HL-60 (cell line): ENCODE results near the gene HLX.

ENCODE experiments used
- CTCF ChIP-seq: IDR thresholded peaks from one replicate; pipeline ENCODE4 v1.5.1; 2011; ENCODE audit warnings: low read length, control low read depth, inconsistent platforms; ENCODE audit not compliant: insufficient read depth
- GABPA ChIP-seq: IDR thresholded peaks from 2 replicates; pipeline ENCODE4 v1.6.1; 2012; ENCODE audit warnings: low read depth
- POLR2AphosphoS5 ChIP-seq: IDR thresholded peaks from 2 replicates; pipeline ENCODE4 v1.6.1; 2012; ENCODE audit warnings: low read depth
- REST ChIP-seq: IDR thresholded peaks from 2 replicates; pipeline ENCODE4 v1.6.1; 2012; ENCODE audit warnings: low read depth; ENCODE audit not compliant: insufficient replicate concordance

- TF ChIP-seq POLR2AphosphoS5 = no peak
- no peak for TF ChIP-seq CTCF
- no peak for TF ChIP-seq REST
- no peak for TF ChIP-seq GABPA
These were observed 44.9 kb upstream of the HLX start for GRCh38 chr1:220834155-220834870.
